Measurements from ENCODE around the gene EME1.
"Not testable (repeated sequence)": the region's sequence is repeated elsewhere in the genome, so short reads cannot be mapped to it uniquely, and the experiment has no call there.

DNA sequence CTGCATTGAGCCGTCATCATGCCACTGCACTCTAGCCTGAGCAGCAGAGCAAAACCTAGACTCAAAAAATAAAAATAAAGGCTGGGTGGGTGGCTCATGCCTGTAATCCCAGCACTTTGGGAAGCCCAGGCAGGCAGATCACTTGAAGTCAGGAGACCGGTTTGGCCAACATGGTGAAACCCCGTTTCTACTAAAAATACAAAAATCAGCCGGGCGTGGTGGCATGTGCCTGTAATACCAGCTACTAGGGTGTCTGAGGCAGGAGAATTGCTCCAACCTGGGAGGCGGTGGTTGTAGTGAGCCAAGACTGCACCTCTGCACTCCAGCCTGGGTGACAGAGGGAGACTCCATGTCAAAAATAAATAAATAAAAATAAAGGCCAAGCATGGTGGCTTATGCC is 55.1 kb downstream of the EME1 start:
- TF ChIP-seq POLR2A, EP300 (IDR thresholded peaks at IDR 0.05): not testable (repeated sequence)

All from ovary (tissue), 1 donor.